ENCODE measurements around the gene ABLIM3. TPM values are rescaled to one million over a fixed set of nuclear protein-coding genes. Genes with fewer than 3 reads are reported as not detected.

Gene ABLIM3
- total and polyA plus RNA-seq, 11 donors = 43.2 to 175 (median 97.8) TPM

DNA sequence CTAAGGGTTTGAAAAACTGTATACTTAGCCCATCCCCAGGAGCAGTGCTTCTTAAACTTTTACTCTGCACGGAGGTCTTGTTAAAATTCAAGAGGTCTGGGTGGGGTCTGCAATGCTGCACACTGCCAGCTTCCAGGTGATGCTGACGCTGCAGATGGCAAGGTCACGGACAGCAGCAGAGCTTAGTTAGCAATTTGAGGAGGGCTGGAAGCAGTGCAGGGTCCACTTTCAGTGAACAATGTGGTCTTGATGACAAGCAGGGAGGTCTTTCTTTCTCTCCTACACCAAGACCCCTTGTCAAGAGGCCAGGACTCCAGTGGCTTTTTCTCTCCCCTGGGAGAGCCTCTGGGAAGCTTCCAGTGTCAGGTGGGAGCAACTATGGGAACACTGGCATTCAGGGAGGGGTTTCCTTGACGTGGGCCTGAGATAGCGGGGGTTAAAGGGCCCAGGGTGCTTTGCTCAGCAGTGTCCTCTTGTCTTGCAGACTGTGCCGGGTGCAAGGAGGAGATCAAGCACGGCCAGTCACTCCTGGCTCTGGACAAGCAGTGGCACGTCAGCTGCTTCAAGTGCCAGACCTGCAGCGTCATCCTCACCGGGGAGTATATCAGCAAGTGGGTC lies 65.3 kb downstream of the ABLIM3 start:
- Histone ChIP-seq H3K27me3 (no peaks in the 10 kb centered on the region), H3K4me1 (peaks cover 0 to 53% (median 31%) of the 10 kb centered on the region in 12 donors), H3K36me3 (peaks cover 3 to 82% (median 64%) of the 10 kb centered on the region in 9 donors), H3K9me3 (no peaks in the 10 kb centered on the region), H3K4me3 (no peak overlapping the region), H3K27ac (peak overlapping the region in 10 of 12 donors; percentile 6 to 61 (median 17))
- no peak for TF ChIP-seq POLR2A (IDR thresholded peaks at IDR 0.05)
- TF ChIP-seq, protein P1, sequence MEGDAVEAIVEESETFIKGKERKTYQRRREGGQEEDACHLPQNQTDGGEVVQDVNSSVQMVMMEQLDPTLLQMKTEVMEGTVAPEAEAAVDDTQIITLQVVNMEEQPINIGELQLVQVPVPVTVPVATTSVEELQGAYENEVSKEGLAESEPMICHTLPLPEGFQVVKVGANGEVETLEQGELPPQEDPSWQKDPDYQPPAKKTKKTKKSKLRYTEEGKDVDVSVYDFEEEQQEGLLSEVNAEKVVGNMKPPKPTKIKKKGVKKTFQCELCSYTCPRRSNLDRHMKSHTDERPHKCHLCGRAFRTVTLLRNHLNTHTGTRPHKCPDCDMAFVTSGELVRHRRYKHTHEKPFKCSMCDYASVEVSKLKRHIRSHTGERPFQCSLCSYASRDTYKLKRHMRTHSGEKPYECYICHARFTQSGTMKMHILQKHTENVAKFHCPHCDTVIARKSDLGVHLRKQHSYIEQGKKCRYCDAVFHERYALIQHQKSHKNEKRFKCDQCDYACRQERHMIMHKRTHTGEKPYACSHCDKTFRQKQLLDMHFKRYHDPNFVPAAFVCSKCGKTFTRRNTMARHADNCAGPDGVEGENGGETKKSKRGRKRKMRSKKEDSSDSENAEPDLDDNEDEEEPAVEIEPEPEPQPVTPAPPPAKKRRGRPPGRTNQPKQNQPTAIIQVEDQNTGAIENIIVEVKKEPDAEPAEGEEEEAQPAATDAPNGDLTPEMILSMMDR (IDR thresholded peaks at IDR 0.05) = no peak
- DNase-seq (peak in 2 of 5 donors; percentile 41 to 62), ATAC-seq (peak in 3 of 4 donors; percentile 39 to 56 (median 47))
- intact Hi-C loops (cut with DNase I) = no loop called here
- WGBS, 4 donors = 44 to 67% (median 54%) methylated on average over 6 to 10 of the region's 10 CpGs

DNA sequence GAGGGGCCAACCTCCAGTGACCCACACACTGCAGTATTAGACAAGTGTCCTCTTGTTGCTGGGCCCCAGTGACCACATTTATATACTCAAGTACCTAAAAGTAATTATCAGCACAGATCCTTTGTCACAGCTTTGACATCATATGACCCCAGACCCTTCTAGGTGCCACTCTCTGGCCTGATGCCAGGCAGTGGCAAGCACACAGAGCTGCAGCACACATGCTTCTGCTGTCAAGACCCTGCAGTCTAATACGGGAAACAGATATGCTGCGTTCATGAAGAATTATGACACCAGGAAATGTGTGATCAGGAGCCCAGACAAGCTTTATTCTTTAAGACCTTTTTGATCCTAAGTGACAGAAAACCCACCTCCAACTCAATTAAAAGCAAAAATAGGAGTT lies 66.5 kb downstream of the ABLIM3 start:
- DNase-seq (no peak), ATAC-seq (no peak)
- Histone ChIP-seq H3K27ac (peak overlapping the region in 2 of 12 donors; percentile 30 to 36), H3K36me3 (peaks cover 3 to 70% (median 53%) of the 10 kb centered on the region in 9 donors), H3K9me3 (no peaks in the 10 kb centered on the region), H3K4me1 (peaks cover 0 to 59% (median 32%) of the 10 kb centered on the region in 12 donors), H3K4me3 (no peak overlapping the region), H3K27me3 (no peaks in the 10 kb centered on the region)
- WGBS, 4 donors = 29 to 69% (median 35%) methylated on average over 2 of the region's 2 CpGs
- intact Hi-C loops (cut with DNase I) = no loop called here
- TF ChIP-seq, protein P1 (IDR thresholded peaks at IDR 0.05) = no peak
- no peak for TF ChIP-seq POLR2A (IDR thresholded peaks at IDR 0.05)

DNA sequence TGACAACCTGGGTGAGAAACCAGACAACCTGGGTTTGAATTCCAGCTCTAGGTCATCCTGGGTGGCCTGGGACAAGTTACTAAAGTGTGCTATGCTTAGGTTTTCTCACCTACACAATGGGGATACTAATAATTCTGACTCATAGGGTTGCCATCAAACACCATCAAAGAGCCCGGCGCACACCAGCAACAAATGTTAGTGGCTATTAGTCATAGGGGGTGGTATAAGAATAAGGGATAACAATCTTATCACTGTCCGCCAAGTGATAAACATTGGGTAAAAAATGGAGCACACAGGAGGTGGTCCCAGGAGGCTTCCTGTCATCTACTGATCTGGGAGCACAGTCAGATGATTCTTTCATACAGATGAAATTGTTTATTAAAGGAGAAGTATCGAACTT lies 68.9 kb downstream of the ABLIM3 start:
- H3K36me3 ChIP-seq = peaks cover 0 to 55% (median 38%) of the 10 kb centered on the region in 9 donors
- ATAC-seq (no peak), DNase-seq (no peak)
- TF ChIP-seq POLR2A (IDR thresholded peaks at IDR 0.05) = no peak
- TF ChIP-seq, protein P1 (IDR thresholded peaks at IDR 0.05) = no peak
- H3K4me3 ChIP-seq = no peak overlapping the region
- H3K27me3 ChIP-seq = no peaks in the 10 kb centered on the region
- intact Hi-C loops (cut with DNase I) = no loop called here
- 91 to 97% (median 94%) methylated on average over 4 of the region's 4 CpGs for WGBS, 4 donors
- H3K27ac ChIP-seq = no peak overlapping the region
- no peaks in the 10 kb centered on the region for H3K9me3 ChIP-seq
- H3K4me1 ChIP-seq = peaks cover 0 to 52% (median 28%) of the 10 kb centered on the region in 12 donors

DNA sequence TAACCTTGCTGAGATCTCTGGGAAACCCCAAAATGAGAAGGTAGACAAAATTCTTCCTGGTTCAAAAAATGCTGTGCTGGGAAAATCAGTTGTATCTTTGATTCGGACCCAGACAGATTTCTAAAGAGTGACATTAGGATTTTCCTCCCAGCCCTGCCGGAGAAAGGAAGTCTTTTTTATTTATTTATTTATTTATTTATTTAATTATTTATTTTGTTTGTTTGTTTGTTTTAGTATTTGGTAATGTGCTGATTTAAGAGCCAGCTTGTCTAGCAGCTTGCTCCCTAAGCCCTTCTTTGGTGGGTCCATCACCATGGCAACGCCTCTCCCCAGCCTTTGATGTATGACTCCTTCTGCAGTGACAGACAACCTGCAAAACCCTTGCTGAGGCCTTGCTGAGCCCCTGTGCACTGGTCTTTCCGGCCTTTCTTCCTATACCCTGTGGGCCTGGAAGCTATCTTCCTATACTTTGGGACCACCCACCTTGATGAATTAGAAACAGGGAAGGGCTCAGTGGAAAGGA lies 69.7 kb downstream of the ABLIM3 start:
- Histone ChIP-seq H3K9me3 (no peaks in the 10 kb centered on the region), H3K4me1 (peaks cover 0 to 50% (median 27%) of the 10 kb centered on the region in 12 donors), H3K4me3 (no peak overlapping the region), H3K27ac (peak overlapping the region in 1 of 12 donors; percentile 7), H3K36me3 (peaks cover 0 to 60% (median 39%) of the 10 kb centered on the region in 9 donors), H3K27me3 (no peaks in the 10 kb centered on the region)
- no peak for DNase-seq
- TF ChIP-seq POLR2A (IDR thresholded peaks at IDR 0.05) = no peak
- TF ChIP-seq, protein P1 (IDR thresholded peaks at IDR 0.05) = no peak
- ATAC-seq = no peak
- 86 to 93% (median 89%) methylated on average over 4 of the region's 4 CpGs for WGBS, 4 donors
- intact Hi-C loops (cut with DNase I) = no loop called here
